Globus pallidus (tissue), 1 donor: ENCODE data around the gene UBE2V1.
"Not testable (repeated sequence)": the region's sequence is repeated elsewhere in the genome, so short reads cannot be mapped to it uniquely, and the experiment has no call there.

Experiments used
- DNase-seq: peaks from one replicate; pipeline ENCODE4 v3.0.0-alpha.2; 2015; ENCODE audit warnings: low spot score

Gene UBE2V1

DNA sequence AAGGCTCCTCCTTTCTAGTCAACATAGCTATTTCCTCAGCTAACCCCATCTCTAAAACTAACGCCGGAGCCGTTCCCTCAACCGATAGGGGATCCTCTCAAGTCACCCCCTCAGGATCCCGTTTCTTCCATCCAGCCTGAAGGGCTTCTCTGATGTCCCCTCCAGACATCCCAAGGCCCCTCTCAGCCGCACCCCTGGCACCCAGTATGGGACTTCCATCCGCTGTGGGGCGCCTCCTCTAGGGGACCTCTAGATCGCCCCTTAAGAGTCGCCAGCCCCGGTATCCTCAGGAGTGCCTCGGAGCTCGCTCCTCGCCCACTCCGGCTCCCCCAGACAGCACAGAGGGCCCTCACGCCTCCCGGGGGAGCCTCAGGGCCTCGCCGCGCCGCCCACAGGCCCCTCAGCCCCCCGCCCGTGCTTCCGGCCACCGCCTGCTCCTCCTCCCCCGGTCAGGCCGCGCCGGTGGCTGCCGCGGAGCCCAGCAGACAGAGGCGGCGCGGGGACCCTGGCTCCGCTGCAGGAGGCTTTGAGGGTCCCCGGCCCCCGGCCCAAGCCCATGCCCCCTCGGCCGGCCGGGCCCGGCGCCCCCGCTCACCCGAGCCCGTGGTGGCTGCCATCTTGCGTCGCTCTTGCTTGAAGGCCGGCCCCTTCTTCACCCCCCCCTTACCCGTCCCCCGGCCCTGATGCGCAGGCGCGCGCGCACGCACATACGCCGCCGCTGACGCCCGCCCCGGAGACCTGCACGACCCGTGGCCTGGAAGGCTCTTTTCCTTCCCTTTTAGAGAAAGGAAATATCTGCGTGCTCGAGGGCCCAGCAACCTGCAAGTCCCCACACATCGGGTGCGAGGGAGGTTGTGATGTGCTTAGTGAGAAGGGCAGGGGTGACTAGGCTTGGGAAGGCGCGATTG lies at the start of gene UBE2V1:
UBE2V1 (minus strand) TSS at position 639 of the 908 bp plus-strand sequence; CDS start at position 617, 22 bp downstream.
- DNase-seq: peak; percentile 91

DNA sequence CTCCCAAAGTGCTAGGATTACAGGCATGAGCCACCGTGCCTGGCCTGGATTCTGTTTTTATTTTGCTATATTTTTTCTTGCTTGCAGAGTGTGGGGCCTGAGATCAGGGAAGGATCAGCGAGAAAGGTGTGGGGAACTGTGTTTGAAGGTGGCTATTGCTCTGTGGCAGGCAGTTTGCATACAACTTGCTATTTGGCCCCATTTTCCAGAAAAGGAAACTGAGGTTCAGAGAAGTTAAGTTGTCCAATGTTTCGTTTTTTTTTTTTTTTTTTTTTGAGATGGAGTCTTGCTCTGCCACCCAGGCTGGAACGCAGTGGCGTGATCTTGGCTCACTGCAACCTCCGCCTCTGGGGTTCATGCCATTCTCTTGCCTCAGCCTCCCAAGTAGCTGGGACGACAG lies 48.5 kb upstream of the UBE2V1 start:
- not testable (repeated sequence) for DNase-seq

DNA sequence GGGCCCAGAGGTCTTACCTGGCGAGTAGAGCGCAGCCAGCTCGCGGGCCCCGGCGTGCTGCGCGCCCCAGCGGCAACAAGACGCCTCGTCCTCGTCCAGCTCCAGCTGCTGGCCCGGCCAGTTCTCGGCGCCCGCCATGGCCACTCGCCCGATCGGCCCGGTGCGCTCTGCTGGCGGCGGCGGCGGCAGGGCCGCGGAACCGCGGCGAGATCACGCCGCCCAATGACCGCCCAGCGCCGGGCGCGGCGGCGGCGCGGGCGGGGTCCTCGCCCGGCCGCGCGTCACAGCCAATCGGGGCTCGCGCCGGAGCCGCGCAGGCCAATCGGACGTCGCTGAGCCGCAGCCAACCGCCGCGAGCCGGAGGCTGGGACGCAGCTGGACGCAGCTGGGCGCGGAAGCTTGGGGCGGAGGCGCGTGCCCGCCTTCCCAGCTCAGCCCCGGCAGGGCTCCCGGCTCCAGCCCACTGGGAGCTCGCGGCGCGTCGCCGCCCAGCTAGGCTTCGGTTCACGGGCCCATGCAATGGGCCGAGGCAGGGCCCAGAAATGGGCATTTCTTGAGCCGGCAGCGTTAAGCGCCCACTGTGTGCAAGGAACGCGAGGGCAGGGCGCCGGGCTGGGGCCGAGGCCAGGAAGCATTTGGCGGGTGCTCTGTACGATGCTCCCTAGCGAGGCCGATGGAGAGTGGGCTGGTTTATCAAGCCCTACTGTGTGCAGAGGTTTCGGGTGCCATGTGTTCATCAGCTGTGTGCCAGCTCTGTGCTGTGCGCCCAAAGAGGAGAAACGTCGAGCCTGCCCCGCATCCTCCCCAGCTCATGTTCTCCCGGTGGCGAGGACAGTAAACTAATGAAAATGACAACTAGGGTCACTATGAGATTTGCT lies 40.8 kb upstream of the UBE2V1 start, which contains the start of gene PEDS1:
PEDS1 (minus strand) TSS at position 224 of the 878 bp plus-strand sequence; CDS start at position 138, 86 bp downstream.
- DNase-seq: peak; percentile 90

DNA sequence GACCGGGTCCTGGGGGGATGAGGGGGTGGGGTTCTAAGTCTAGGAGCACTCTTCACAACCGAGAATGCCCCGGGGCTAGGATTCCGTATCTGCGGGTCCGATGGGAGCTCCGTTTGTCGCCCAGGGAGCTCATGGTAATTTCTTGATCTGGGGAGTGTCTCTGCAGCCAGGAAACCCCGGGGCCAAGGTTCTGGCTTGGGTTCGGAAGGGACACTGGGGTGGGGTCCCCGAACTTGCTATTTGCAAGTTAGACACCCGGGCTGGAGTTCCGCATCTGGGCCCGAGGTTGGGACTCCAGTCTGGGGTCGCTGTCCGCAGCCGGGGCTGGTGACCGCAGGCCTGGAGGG lies 40.2 kb upstream of the UBE2V1 start:
- DNase-seq: no peak

DNA sequence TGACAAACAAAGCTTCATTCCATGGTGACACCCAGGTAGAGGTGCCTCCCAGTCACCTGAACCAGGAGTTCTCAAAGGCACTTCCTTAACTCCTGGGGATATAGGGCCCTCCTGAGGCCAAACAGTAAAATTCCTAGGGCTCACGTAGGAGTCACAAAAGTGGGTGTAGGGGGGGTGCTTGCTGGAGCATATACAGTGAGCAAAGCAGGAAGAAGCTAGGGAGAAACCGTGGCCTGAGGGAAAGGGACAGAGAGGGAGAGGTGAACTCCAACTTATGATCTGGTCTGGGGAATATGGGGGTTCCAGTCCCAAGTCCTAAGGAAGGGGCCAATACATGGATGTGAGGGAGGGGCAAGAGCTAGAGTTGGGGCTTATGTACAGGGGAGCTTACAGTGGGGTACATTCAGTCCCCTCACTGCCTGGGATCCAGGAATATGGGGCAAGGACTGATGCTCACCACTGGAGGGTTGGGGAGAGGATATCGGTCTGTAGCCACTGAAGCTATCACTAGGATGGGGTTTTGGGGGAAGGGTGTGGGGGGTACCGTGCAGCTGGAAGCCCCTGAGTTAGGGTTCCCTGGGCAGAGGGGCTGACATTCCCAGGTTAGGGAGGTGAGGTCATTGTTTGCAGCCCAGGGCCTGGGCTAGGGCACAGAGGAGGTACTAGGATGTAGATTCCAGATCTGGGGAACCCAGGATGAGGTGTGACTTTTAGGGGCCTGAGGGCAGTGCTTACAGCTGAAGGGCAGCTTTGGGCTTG lies 39.6 kb upstream of the UBE2V1 start:
- no peak for DNase-seq

DNA sequence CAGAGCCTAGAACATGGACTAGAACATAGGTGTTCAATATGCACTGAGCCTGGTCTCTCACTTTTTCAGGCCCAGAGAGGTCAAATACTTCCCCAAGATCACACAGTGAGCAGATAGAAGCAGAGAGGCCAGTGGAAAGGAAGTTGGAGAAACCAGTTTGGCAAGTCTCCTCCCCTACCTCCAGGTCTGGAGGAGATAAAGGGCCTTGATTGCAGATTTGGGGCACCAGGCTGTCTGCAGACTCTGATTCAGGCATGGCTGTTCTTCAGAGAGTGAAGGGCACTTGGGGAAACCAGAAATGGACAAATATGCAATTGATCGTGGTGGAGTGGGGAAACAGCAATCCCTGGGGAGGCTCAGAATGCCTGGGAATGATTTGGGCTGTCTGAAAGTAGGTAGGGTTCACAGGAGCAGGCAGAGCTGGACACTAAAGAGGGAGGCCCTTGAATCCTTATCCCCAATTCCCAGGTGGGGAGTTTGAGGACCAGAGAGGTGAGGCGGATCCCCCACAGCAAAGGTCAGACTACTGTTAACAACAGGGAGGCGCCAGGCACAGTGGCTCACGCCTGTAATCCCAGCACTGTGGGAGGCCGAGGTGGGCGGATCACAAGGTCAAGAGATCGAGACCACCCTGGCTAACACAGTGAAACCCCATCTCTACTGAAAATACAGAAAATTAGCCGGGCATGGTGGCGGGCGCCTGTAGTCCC lies 38.2 kb upstream of the UBE2V1 start:
- DNase-seq: no peak

DNA sequence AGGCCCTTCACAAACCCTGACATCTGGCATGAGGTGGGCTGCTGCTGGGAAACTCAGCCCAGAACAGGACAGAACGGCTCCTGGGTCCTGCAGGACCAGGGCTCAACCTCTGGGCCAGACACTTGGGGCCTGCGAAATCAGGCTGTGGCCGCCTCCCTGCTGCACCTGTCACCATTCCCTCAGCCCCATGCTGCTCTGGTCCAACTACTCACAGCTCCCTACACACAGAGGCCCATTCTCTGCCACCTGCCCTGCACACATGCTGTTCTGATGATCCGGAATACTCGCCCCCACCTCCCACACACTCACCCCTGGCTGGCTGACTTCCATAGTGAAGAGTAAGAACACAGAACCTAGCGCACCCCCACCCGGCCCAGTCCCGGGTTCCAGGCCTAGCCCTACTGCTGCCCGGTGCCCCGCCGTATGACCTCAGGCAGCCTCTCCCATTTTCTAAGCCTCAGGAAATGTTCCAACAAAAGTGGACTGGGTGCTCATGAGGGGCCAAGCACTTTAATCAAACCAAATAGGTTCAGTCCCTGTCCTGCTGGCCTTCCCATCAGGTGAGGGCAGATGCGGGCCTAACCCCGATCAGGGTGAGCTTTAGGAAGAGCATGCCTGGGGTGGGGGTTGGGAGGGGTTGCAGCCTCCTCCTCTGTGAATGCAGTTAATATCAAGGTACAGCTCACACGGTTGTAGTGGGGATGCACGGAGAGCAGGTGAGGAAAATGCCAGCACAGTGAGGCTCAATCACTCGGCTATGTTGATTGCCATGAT lies 36.7 kb upstream of the UBE2V1 start:
- no peak for DNase-seq

DNA sequence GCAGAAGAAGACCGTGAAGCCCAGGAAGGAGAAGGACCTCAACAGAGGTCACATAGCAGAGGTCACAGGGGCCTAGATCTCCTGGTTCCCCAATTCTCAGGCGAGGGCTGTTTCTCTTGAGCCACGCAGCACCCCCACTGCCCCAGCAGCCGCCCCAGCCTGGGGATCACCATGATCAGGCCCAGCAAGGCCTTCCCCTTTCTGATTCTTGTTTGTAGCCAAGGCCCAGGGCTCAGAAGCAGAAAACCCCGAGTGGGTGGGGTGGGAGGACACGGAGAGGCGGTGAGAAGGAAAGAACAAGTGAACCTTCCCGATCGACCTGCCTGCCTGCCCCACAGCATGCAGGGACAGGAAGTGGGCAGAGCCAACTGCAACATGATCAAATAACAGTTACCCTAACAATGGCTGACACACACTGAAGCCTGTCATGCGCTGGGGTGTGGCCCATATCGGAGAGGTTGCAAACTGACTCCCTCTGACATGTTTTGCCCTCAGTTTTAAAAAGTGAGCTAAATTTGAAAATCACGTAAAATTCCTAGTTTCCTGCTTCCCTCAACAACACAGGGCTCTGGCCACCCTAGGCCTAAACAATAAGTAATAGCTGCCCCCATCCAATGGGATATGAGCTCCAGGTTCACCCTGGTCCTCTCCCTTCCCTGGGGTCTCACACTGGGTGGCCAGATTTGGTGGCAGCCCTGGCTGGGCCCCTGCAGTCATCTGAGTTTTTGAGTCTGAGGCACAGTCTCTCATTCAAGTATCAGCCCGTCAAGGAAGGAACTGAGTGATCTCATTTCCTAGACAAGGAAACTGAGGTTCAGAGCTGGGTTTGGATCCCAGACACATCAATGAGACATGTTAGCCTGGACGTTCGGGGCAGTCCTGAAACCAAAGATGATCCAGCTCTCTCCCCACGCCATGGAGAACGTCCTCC lies 34.0 kb upstream of the UBE2V1 start:
- no peak for DNase-seq

DNA sequence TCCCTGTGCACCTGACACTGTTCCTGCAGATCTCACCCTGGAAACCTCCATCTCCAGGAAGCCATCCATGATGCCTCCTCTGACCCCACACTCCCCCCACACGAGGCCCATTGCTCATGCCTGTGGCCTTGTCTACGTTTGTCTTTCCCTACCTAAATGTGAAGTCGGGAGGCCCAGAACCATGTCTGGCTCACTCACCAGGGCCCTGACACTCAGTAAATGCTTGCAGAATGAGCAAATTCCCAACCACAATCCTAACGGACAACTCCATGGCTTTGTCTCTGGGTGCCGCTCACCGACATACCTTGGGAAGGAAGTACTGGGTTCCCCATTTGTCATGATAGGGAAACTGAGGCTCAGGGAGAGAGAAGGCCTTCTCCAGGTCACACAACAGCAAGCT lies 33.3 kb upstream of the UBE2V1 start:
- no peak for DNase-seq

DNA sequence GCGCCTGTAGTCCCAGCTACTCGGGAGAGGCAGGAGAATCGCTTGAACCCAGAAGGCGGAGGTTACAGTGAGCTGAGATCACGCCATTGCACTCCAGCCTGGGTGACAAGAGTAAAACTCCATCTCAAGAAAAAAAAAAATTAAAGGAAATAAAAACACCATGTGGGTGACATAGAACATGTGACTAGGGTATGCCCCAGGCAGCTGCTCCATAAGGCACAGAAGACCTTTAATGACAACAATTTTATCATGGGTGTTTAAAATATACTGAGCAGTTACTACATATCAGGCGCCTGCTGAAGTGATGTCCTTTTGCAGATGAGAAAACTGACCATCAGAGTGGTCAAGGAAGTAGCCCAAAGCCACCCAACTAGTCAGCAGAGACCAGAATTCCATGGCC lies 32.6 kb upstream of the UBE2V1 start:
- no peak for DNase-seq

DNA sequence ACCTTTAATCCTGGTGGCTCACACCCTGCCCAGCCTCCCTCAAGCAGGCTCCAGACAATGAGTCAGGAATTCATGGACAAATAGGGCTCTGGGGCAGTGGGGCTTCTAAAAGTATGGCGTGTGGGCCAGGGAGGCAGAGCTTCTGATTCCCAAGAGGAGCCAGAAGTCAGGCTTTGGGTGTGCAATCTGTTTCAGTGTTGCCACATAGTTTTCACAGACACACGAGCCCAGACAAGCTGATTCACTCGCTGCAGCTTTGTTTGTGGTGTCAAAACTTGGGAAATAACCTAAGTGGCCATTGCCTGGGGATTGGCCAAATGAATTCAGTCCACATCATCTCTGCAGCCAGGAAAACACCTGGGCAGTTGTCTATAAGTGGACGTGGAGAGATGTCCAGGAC lies 31.4 kb upstream of the UBE2V1 start:
- DNase-seq: no peak

DNA sequence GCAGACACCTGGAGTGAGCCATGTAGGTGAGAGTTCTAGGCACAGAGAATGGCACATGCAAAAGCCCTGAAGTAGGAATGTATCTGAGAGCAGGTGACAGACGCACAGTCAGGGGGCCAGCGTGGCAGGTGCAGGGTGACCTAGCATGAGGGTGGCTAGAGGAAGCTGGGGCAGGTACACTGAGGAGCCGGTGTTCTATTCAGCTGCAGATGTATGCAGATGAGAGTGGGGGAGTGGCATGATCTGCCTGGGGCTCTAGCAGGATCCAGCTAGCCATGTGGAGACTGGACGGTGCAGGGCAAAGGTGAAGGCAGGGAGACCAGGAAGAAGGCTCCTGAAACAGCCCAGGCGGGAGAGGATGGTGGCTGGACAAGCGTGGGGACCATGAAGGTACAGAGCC lies 29.9 kb upstream of the UBE2V1 start:
- no peak for DNase-seq

DNA sequence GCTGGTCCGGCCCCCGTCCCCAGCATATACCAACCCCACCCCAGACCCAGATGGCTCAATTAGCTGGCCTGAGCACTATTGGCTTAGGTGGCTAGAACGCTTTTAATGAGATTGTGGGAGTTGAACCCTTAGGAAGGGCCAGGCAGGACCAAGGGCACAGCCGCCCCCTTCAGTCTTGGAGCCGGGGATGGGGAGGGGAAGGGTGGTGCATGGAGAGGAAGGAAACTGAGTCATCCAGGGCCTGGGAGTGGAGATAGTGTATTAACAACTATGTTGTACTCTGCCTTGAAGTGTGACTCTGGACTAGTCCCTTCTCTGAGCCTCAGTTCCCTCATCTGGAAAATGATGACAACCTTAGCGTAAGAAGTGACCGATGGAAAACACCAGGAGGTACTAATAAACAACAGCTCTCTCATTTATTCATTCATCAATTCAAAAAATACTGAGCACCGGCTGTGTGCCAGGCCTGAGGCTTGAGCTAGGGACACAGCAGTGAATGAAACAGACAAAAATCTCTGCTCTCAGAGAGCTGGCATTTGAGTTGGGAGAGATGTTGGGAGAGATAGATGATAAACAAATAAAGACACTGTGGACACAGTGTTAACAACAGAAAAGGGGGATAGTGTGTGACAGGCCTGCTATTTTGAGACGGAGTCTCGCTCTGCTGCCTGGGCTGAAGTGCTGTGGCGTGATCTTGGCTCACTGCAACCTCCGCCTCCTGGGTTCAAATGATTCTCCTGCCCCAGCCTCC lies 29.0 kb upstream of the UBE2V1 start:
- DNase-seq: no peak

DNA sequence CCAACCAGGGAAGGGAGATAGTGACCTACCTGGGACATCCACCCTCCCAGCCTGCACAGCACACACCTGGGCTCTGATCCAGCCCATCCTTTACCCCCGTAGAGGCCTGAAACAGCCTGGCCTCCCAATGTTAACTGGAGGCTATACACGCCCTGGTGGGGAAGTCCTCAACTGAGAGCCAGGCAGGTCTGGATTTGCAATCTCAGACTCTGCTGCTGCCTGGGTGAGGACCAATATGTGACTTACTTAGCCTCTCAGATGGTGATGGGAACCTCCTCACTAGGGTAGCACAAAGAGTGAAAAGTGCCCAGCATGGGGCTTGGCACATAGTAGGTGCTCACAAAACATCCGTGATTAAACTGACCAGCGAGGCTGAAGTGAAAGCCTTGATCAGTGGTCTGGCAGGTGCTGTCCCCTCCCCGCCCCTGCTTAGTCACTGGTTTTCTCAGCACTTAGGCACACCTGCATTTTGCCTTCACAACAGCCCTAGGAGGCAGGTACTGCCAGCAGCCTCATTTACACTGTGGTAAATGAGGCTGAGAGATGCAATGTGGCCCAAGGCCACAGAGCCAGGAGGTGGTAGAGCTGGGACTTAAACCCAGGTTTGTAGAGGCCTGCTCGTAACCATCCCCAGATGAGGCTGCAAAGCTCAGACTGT lies 28.2 kb upstream of the UBE2V1 start:
- DNase-seq: no peak

DNA sequence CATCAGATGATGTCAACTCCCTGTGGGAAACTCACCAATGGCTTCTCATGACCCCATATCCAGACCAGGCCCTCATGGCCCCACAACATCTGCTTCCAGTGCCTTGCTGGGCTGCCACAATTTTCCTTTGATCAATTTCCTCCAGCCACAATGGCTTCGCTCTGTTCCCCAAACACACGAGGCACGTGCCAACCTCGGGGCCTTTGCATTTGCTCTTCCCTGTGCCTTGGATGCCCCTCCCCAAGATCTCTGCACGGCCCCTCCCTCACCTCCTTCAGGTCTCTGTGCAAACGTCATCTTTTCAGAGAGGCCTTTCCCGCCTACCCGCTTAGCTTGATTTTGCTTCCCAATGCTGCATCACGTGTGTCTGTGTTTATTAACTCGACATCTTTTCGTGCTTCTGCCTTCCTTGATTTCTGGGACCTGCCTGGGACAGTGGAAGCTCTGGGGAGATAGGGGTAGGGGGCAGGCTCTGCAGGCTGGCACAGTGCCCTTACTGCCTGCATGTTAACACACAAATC lies 27.4 kb upstream of the UBE2V1 start:
- DNase-seq: no peak

DNA sequence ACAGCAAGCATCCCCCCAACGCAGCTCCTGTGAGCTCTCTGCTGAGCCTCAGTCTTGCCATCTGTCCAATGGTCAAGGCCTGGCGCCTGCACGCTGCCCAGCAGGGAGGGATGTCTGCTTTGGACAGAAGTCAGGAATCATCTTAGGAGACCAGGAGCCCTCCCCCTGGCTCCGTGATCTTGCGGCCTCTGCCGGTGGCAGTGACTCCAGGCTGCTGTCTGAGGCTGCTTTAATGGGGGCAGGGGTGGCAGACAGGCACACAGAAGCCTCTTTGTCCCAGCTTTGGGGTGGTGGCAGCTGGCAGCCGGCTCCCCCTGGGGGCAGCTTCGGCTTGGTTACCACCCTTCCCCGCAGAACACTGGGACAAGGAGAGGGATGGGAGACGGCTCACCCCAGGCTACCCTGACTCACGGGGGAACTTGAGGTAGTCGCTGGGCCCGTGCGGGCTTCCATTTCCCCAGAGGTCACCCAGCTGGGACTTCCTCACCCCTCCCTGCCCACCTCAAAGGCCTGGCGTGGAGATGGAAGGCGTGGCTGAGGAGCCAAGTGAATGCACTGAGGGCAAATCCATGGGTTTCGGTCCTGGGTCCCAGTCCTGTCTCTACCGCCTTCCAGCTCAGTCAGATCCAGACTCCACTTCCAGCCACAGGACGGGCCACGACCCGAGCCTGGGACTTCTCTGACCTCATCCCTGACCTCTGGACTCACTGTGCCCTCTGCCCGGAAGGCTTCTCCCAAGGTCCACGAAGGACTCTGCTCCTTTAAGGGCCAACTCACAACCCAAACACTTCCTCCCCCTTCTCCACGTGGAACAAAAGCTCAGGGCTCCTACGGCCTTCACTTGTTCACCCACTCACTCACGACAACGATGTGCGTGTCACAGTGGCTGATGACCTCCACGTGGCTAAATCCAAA lies 25.8 kb upstream of the UBE2V1 start:
- peak; percentile 95 for DNase-seq

DNA sequence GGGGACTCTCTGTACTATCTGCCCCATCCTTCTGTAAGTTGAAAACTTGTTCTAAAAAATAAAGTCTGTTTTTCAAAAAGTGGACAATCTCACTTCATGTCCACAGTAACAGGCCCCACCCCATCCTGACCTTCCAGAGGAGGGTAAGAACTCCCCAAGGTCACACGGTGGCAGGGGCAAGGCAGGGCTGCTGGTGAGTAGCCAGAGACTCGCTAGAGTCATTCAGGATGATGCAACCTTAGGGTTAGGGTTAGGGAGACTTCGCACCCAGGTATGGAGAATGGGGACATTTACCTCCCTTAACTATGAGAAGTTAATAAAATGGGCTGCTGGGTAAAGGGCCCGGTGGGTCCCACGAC lies 25.1 kb upstream of the UBE2V1 start:
- no peak for DNase-seq
